Hepatocyte (in vitro differentiated cells): ENCODE measurements around the gene MPG.
"Not testable (repeated sequence)": the region's sequence is repeated elsewhere in the genome, so short reads cannot be mapped to it uniquely, and the experiment has no call there.

ENCODE experiments used
- EZH2 ChIP-seq: fragments of 200-600 bp; sonication (generic); IDR thresholded peaks from 2 replicates; pipeline ENCODE4 v1.6.1; 2016; ENCODE audit warnings: antibody characterized with exemption, mild to moderate bottlenecking, borderline replicate concordance
- TF ChIP-seq, protein P1 (sequence below): fragments of 200-600 bp; sonication (generic); IDR thresholded peaks from 2 replicates; pipeline ENCODE4 v1.5.1; 2016; ENCODE audit warnings: antibody characterized with exemption, mild to moderate bottlenecking; ENCODE audit not compliant: poor library complexity

DNA sequence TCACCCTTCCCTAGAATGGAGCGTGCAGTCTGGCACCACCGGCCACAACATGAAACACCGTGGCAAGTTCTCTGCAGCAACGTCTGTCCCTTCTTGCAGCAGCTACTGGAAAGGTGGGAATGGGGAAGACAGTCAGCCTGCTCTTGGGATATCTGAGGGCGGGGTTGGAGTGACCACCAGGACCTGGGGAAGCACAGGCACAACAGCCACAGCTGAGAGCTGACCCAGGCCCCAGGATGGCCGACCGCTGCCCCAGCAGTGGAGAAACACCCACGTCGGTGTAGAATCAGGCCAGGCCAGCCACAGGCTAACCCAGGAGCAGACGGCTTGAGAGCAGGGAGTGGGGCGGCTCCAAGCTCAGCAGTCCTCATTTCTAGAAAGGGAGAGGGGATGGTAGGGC, 39.8 kb upstream of the MPG start:
- TF ChIP-seq, protein P1, sequence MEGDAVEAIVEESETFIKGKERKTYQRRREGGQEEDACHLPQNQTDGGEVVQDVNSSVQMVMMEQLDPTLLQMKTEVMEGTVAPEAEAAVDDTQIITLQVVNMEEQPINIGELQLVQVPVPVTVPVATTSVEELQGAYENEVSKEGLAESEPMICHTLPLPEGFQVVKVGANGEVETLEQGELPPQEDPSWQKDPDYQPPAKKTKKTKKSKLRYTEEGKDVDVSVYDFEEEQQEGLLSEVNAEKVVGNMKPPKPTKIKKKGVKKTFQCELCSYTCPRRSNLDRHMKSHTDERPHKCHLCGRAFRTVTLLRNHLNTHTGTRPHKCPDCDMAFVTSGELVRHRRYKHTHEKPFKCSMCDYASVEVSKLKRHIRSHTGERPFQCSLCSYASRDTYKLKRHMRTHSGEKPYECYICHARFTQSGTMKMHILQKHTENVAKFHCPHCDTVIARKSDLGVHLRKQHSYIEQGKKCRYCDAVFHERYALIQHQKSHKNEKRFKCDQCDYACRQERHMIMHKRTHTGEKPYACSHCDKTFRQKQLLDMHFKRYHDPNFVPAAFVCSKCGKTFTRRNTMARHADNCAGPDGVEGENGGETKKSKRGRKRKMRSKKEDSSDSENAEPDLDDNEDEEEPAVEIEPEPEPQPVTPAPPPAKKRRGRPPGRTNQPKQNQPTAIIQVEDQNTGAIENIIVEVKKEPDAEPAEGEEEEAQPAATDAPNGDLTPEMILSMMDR, result not testable (repeated sequence)
- not testable (repeated sequence) for TF ChIP-seq EZH2
